HEK293 (cell line): ENCODE data around the gene NINJ2.

Experiments
- CTCF ChIA-PET: fragments of 350-600 bp; formaldehyde crosslinking; extraction: SDS; loops from one replicate; lab custom pipeline; 2021; ENCODE audit warnings: antibody characterized with exemption; lab: Yijun Ruan, JAX
- POLR2A ChIA-PET: fragments of 300-600 bp; formaldehyde crosslinking; extraction: SDS; loops from one replicate; lab custom pipeline; 2020; ENCODE audit warnings: antibody characterized with exemption, inconsistent platforms; lab: Yijun Ruan, JAX
- H3K27ac ChIP-seq: fragments of 200-500 bp; sonication (Bioruptor generic); 2 replicates; pipeline ENCODE4 v1.5.1; 2014; ENCODE audit warnings: low read depth, low read length, control low read depth, inconsistent platforms; ENCODE audit errors: extremely low read depth
- H3K36me3 ChIP-seq, 2 experiments: fragments of 200-500 bp in 1 of 2; sonication (Bioruptor generic) in 1 of 2; 1 replicate in 1 of 2; 2 replicates in 1 of 2; pipeline ENCODE4 v1.5.1; 2014 to 2017; ENCODE audit warnings: inconsistent platforms in 2 of 2, low read length in 2 of 2; ENCODE audit not compliant: control insufficient read depth in 2 of 2, insufficient read depth in 1 of 2
- H3K4me1 ChIP-seq: fragments of 200-500 bp; sonication (Bioruptor generic); 2 replicates; pipeline ENCODE4 v1.5.1; 2014; ENCODE audit warnings: mild to moderate bottlenecking, low read length, inconsistent platforms; ENCODE audit not compliant: control insufficient read depth, insufficient read depth
- H3K4me3 ChIP-seq: 2 replicates; pipeline ENCODE4 v1.5.1; 2011; ENCODE audit warnings: low read depth, mild to moderate bottlenecking, control low read depth, low read length, moderate library complexity
- H3K9me3 ChIP-seq: fragments of 200-500 bp; sonication (Bioruptor generic); 2 replicates; pipeline ENCODE4 v1.5.1; 2014; ENCODE audit warnings: low read depth, low read length, inconsistent platforms; ENCODE audit not compliant: control insufficient read depth, insufficient read depth
- BCL11A ChIP-seq: fragments of 450-650 bp; formaldehyde crosslinking; IDR thresholded peaks from 2 replicates; pipeline ENCODE4 v1.5.1; 2016; ENCODE audit warnings: low read depth, missing biosample characterization, missing genetic modification characterization
- HOXA7 ChIP-seq: sonication (generic); formaldehyde crosslinking; IDR thresholded peaks from 2 replicates; pipeline ENCODE4 v1.8.1; 2022; ENCODE audit warnings: missing genetic modification reagents, borderline replicate concordance
- KLF1 ChIP-seq: fragments of 450-650 bp; formaldehyde crosslinking; IDR thresholded peaks from 2 replicates; pipeline ENCODE4 v1.5.1; 2016; ENCODE audit warnings: missing biosample characterization, missing genetic modification characterization
- MZF1 ChIP-seq: fragments of 450-650 bp; formaldehyde crosslinking; IDR thresholded peaks from 2 replicates; pipeline ENCODE4 v1.5.1; 2017; ENCODE audit warnings: missing biosample characterization, missing genetic modification characterization, borderline replicate concordance
- SALL2 ChIP-seq: fragments of 450-650 bp; formaldehyde crosslinking; IDR thresholded peaks from 2 replicates; pipeline ENCODE4 v1.5.0; 2017; ENCODE audit warnings: missing biosample characterization, mild to moderate bottlenecking, missing genetic modification characterization, borderline replicate concordance
- SP7 ChIP-seq: fragments of 450-650 bp; formaldehyde crosslinking; IDR thresholded peaks from 2 replicates; pipeline ENCODE4 v1.5.1; 2016; ENCODE audit warnings: missing biosample characterization, missing genetic modification characterization
- ZBTB21 ChIP-seq: fragments of 450-650 bp; formaldehyde crosslinking; IDR thresholded peaks from 2 replicates; pipeline ENCODE4 v1.5.1; 2017; ENCODE audit warnings: missing biosample characterization, missing genetic modification characterization
- ZBTB26 ChIP-seq: fragments of 450-650 bp; formaldehyde crosslinking; optimal IDR thresholded peaks from 2 replicates; pipeline ENCODE3; 2016; ENCODE audit warnings: missing biosample characterization, mild to moderate bottlenecking, missing genetic modification characterization
- ZBTB7A ChIP-seq: fragments of 450-650 bp; formaldehyde crosslinking; IDR thresholded peaks from 2 replicates; pipeline ENCODE4 v1.5.1; 2016; ENCODE audit warnings: low read depth, missing biosample characterization, missing genetic modification characterization
- ZIC2 ChIP-seq: fragments of 450-650 bp; formaldehyde crosslinking; IDR thresholded peaks from 2 replicates; pipeline ENCODE4 v1.5.1; 2016; ENCODE audit warnings: missing biosample characterization, missing genetic modification characterization
- ZNF202 ChIP-seq: fragments of 450-650 bp; formaldehyde crosslinking; IDR thresholded peaks from 2 replicates; pipeline ENCODE4 v1.5.1; 2016; ENCODE audit warnings: missing biosample characterization, missing genetic modification characterization, borderline replicate concordance
- ZNF223 ChIP-seq: fragments of 450-650 bp; formaldehyde crosslinking; IDR thresholded peaks from 2 replicates; pipeline ENCODE4 v1.5.1; 2016; ENCODE audit warnings: missing biosample characterization, missing genetic modification characterization
- ZNF239 ChIP-seq: fragments of 450-650 bp; formaldehyde crosslinking; IDR thresholded peaks from 2 replicates; pipeline ENCODE4 v1.5.1; 2016; ENCODE audit warnings: missing biosample characterization, missing genetic modification characterization
- ZNF324 ChIP-seq: fragments of 450-650 bp; formaldehyde crosslinking; IDR thresholded peaks from 2 replicates; pipeline ENCODE4 v1.5.1; 2016; ENCODE audit warnings: missing biosample characterization, missing genetic modification characterization
- ZNF426 ChIP-seq: fragments of 450-650 bp; formaldehyde crosslinking; IDR thresholded peaks from 2 replicates; pipeline ENCODE4 v1.5.1; 2017; ENCODE audit warnings: missing biosample characterization, missing genetic modification characterization, mild to moderate bottlenecking, inconsistent platforms, moderate library complexity
- ZNF433 ChIP-seq: fragments of 450-650 bp; formaldehyde crosslinking; IDR thresholded peaks from 2 replicates; pipeline ENCODE4 v1.5.1; 2016; ENCODE audit warnings: missing biosample characterization, missing genetic modification characterization, low read depth
- ZNF473 ChIP-seq: fragments of 450-650 bp; formaldehyde crosslinking; IDR thresholded peaks from 2 replicates; pipeline ENCODE4 v1.5.1; 2017; ENCODE audit warnings: missing biosample characterization, missing genetic modification characterization
- ZNF596 ChIP-seq: fragments of 450-650 bp; IDR thresholded peaks from 2 replicates; pipeline ENCODE4 v1.5.0; 2018; ENCODE audit warnings: missing biosample characterization, mild to moderate bottlenecking, missing genetic modification characterization, moderate library complexity
- ZNF692 ChIP-seq: fragments of 450-650 bp; formaldehyde crosslinking; IDR thresholded peaks from 2 replicates; pipeline ENCODE4 v1.5.1; 2016; ENCODE audit warnings: missing biosample characterization, missing genetic modification characterization
- ZNF777 ChIP-seq: fragments of 450-650 bp; formaldehyde crosslinking; IDR thresholded peaks from 2 replicates; pipeline ENCODE4 v1.5.1; 2017; ENCODE audit warnings: missing biosample characterization, missing genetic modification characterization, borderline replicate concordance

Gene NINJ2

GRCh38 chr12:646442-647384 lies 16.5 kb downstream of the NINJ2 start:
- Histone ChIP-seq H3K9me3 (no peaks in the 10 kb centered on the region), H3K27ac (no peak overlapping the region), H3K36me3 (no peaks in the 10 kb centered on the region), H3K4me3 (no peak overlapping the region), H3K4me1 (peaks cover 3% of the 10 kb centered on the region; the same call in 1 of the 2 replicates)
- CTCF ChIA-PET, result interaction anchor here (1.4 kb wide), 2 partner anchors 16 to 105 kb away, joined by 3 read pairs; no protein-coding TSS in a partner anchor
- TF ChIP-seq KLF1 (tag by site-specific recombination) (peak; percentile 23; the same call in 1 of the 2 replicates), ZBTB7A (tag by site-specific recombination) (no peak)
- POLR2A ChIA-PET, result interaction anchor here (0.6 to 1.0 kb wide), 2 partner anchors 11 to 13 kb away, joined by 3 to 5 read pairs; no protein-coding TSS in a partner anchor

GRCh38 chr12:645563-646071 lies 17.6 kb downstream of the NINJ2 start:
- ChIA-PET POLR2A (interaction anchor here (0.6 kb wide), 1 partner anchor 14 kb away, joined by 3 read pairs; no protein-coding TSS in a partner anchor), CTCF (interaction anchor here (0.6 to 1.4 kb wide), 2 partner anchors 45 to 106 kb away, joined by 3 to 6 read pairs; no protein-coding TSS in a partner anchor)
- H3K9me3 ChIP-seq, result no peaks in the 10 kb centered on the region
- H3K4me1 ChIP-seq, result peaks cover 3% of the 10 kb centered on the region; the same call in 1 of the 2 replicates
- no peak overlapping the region for H3K4me3 ChIP-seq
- no peak overlapping the region for H3K27ac ChIP-seq
- TF ChIP-seq SP7 (tag by site-specific recombination) (0 out of 2 replicates have a peak, but pooled peaks have one; percentile 12), ZNF596 (no peak)
- no peaks in the 10 kb centered on the region for H3K36me3 ChIP-seq

- Histone ChIP-seq H3K36me3 (no peaks in the 10 kb centered on the region), H3K4me3 (no peak overlapping the region), H3K27ac (no peak overlapping the region)
- POLR2A ChIA-PET, result no interaction called here
- no peak for TF ChIP-seq SALL2
- TF ChIP-seq ZNF223 (tag by site-specific recombination), result no peak
- no peak for TF ChIP-seq ZNF324 (tag by site-specific recombination)
- TF ChIP-seq ZNF239, result no peak
- no peak for TF ChIP-seq ZNF426 (tag by site-specific recombination)
- no peak for TF ChIP-seq HOXA7 (CRISPR knock-in tag)
- no peak for TF ChIP-seq ZBTB21 (tag by site-specific recombination)
- no peak for TF ChIP-seq BCL11A (tag by site-specific recombination)
- no peak for TF ChIP-seq ZNF202 (tag by site-specific recombination)
- TF ChIP-seq, all 188 proteins: peak for 0
- CTCF ChIA-PET, result interaction anchor here (0.6 kb wide), 1 partner anchor 45 kb away, joined by 6 read pairs; no protein-coding TSS in a partner anchor
- H3K4me1 ChIP-seq, result peaks cover 3% of the 10 kb centered on the region; the same call in 1 of the 2 replicates
- H3K9me3 ChIP-seq, result no peaks in the 10 kb centered on the region
Observed at GRCh38 chr12:644818-645552, 18.3 kb downstream of the NINJ2 start.

- ChIA-PET CTCF (no interaction called here), POLR2A (no interaction called here)
- H3K36me3 ChIP-seq, result no peaks in the 10 kb centered on the region
- H3K27ac ChIP-seq, result no peak overlapping the region
- no peaks in the 10 kb centered on the region for H3K9me3 ChIP-seq
- H3K4me3 ChIP-seq, result no peak overlapping the region
- H3K4me1 ChIP-seq, result peaks cover 3% of the 10 kb centered on the region; the same call in 1 of the 2 replicates
- TF ChIP-seq ZIC2 (no peak), ZNF473 (tag by site-specific recombination) (no peak), ZBTB26 (tag by site-specific recombination) (no peak), ZNF692 (tag by site-specific recombination) (no peak), MZF1 (no peak), ZNF426 (tag by site-specific recombination) (no peak), ZNF433 (tag by site-specific recombination) (no peak), ZNF777 (tag by site-specific recombination) (no peak), ZNF223 (tag by site-specific recombination) (no peak)
Observed at GRCh38 chr12:644303-644639, 19.0 kb downstream of the NINJ2 start.
